Neuronal stem cell (in vitro differentiated cells): Measurements from ENCODE around the gene S1PR4.

Experiments used
- DNase-seq: peaks from one replicate; pipeline ENCODE4 v3.0.0-alpha.2; 2013; ENCODE audit warnings: low spot score
- H2AFZ ChIP-seq: one replicate; pipeline ENCODE4 v1.6.1; 2013; ENCODE audit warnings: mild to moderate bottlenecking, low read length, inconsistent platforms
- H2AK5ac ChIP-seq: 2 replicates; pipeline ENCODE4 v1.6.1; 2013; ENCODE audit warnings: low read depth, mild to moderate bottlenecking, inconsistent platforms, low read length, moderate library complexity, mixed read lengths
- H2BK120ac ChIP-seq: 2 replicates; pipeline ENCODE4 v1.6.1; 2013; ENCODE audit warnings: low read depth, mild to moderate bottlenecking, inconsistent platforms, low read length, moderate library complexity, mixed read lengths
- H2BK12ac ChIP-seq: one replicate; pipeline ENCODE4 v1.6.1; 2013; ENCODE audit warnings: low read length, inconsistent platforms
- H2BK15ac ChIP-seq: 2 replicates; pipeline ENCODE4 v1.6.1; 2013; ENCODE audit warnings: mild to moderate bottlenecking, low read length, inconsistent platforms, mixed read lengths
- H2BK5ac ChIP-seq: one replicate; pipeline ENCODE4 v1.6.1; 2013; ENCODE audit warnings: inconsistent platforms, mild to moderate bottlenecking, low read length, moderate library complexity
- H3K14ac ChIP-seq: one replicate; pipeline ENCODE4 v1.6.1; 2013; ENCODE audit warnings: low read length, inconsistent platforms
- H3K18ac ChIP-seq: 2 replicates; pipeline ENCODE4 v1.6.1; 2013; ENCODE audit warnings: low read length, inconsistent platforms
- H3K23ac ChIP-seq: 2 replicates; pipeline ENCODE4 v1.6.1; 2013; ENCODE audit warnings: low read depth, mild to moderate bottlenecking, mixed read lengths, low read length, inconsistent platforms; ENCODE audit not compliant: poor library complexity
- H3K27ac ChIP-seq: replicated peaks from 3 replicates; pipeline ENCODE4 v1.5.1; 2013; ENCODE audit warnings: low read length, inconsistent platforms
- H3K27me3 ChIP-seq, 3 experiments: 2 replicates each; pipeline ENCODE4 v1.6.1; 2013; ENCODE audit warnings: low read length in 3 of 3, mild to moderate bottlenecking in 2 of 3, inconsistent platforms in 1 of 3, low read depth in 1 of 3, mixed read lengths in 1 of 3, moderate library complexity in 1 of 3; ENCODE audit not compliant: control insufficient read depth in 3 of 3, insufficient read depth in 3 of 3
- H3K36me3 ChIP-seq, 2 donors: replicated peaks in 1 of 2; 2 replicates each; pipeline ENCODE4 v1.6.1; 2013; ENCODE audit warnings: low read length in 2 of 2; ENCODE audit not compliant: control insufficient read depth in 2 of 2, insufficient read depth in 2 of 2
- H3K4ac ChIP-seq: 2 replicates; pipeline ENCODE4 v1.6.1; 2013; ENCODE audit warnings: inconsistent platforms, mild to moderate bottlenecking, low read length, moderate library complexity
- H3K4me1 ChIP-seq, 2 donors: 1 replicate in 1 of 2; 2 replicates in 1 of 2; pipeline ENCODE4 v1.6.1; 2013; ENCODE audit warnings: low read length in 2 of 2, low read depth in 1 of 2; ENCODE audit not compliant: control insufficient read depth in 2 of 2, insufficient read depth in 1 of 2
- H3K4me2 ChIP-seq: one replicate; pipeline ENCODE4 v1.6.1; 2013; ENCODE audit warnings: mild to moderate bottlenecking, low read length, inconsistent platforms; ENCODE audit not compliant: insufficient read depth, poor library complexity, severe bottlenecking
- H3K4me3 ChIP-seq, 2 donors: 2 replicates each; pipeline ENCODE4 v1.5.1; 2013; ENCODE audit warnings: low read length in 2 of 2, mild to moderate bottlenecking in 2 of 2, inconsistent platforms in 1 of 2, moderate library complexity in 1 of 2
- H3K79me1 ChIP-seq: one replicate; pipeline ENCODE4 v1.6.1; 2013; ENCODE audit warnings: low read depth, mild to moderate bottlenecking, inconsistent platforms, low read length, moderate library complexity
- H3K9ac ChIP-seq: one replicate; pipeline ENCODE4 v1.6.1; 2013; ENCODE audit warnings: mild to moderate bottlenecking, low read depth, low read length, inconsistent platforms; ENCODE audit not compliant: poor library complexity
- H3K9me3 ChIP-seq, 2 donors: replicated peaks in 1 of 2; 2 replicates each; pipeline versions ENCODE3 to v1.6.1; 2013; ENCODE audit warnings: low read length in 2 of 2, mild to moderate bottlenecking in 2 of 2, inconsistent platforms in 1 of 2, low read depth in 1 of 2, mixed read lengths in 1 of 2, moderate library complexity in 1 of 2; ENCODE audit not compliant: control insufficient read depth in 2 of 2, insufficient read depth in 1 of 2
- H4K8ac ChIP-seq: one replicate; pipeline ENCODE4 v1.6.1; 2013; ENCODE audit warnings: low read depth, mild to moderate bottlenecking, inconsistent platforms, low read length, moderate library complexity
- H4K91ac ChIP-seq: one replicate; pipeline ENCODE4 v1.6.1; 2013; ENCODE audit warnings: low read length, low read depth, mild to moderate bottlenecking, inconsistent platforms; ENCODE audit not compliant: poor library complexity
- WGBS, 2 donors: extraction: QIAGEN DNeasy Blood & Tissue Kit; methylation state at CpG; one replicate each; pipeline ENCODE4 v1.1.7; 2013; ENCODE audit warnings: missing lambda C conversion rate in 2 of 2, mixed read lengths in 1 of 2; ENCODE audit not compliant: insufficient read length in 2 of 2, insufficient replicate concordance in 1 of 2; ENCODE audit errors: extremely low coverage in 2 of 2; 5-methylcytosine and 5-hydroxymethylcytosine counted together

S1PR4 gene

DNA sequence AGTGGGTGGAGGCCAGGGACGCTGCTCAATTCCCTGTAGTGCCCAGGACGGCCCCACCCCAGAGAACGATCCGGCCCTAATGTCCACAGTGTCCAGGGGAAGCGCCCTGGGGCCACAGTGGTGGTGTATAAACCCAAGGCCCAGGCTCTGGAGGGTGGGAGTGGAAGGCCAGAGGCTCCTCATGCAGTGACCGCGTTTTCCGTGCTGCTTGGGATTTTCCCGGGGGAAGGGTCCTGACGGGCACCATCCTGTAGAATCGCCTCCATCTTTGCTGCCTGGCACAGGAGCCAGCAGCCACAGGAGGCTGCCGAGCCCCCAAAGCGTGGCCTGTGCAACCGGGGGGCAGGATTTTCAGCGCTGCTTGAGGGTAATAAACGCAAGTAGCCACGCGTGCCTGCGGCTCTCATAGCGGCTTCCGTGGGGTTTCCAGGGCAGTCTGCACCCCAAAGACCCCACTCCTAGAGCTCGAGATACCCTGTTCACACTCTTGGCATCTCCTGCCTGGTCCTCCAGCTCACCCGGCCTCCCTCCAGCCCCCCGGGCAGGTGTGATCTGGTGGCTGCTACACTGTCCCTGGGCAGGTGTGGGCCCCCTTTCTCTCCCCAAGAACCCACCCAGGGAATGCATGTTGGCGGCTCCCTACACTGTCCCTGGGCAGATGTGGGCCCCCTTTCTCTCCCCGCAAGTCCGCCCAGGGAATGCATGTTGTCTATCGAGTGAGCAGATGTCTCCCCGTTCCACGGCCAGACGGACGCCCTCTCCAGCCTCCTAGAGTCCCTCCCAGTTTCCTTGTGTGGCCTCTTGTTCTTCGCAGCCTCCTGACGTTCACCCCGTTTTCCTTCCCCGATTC is 9.3 kb downstream of the S1PR4 start:
- Histone ChIP-seq H2BK12ac (no peak overlapping the region), H4K8ac (no peak overlapping the region), H3K4me2 (no peak overlapping the region), H3K23ac (no peak overlapping the region), H2BK15ac (no peak overlapping the region), H2AK5ac (no peak overlapping the region), H3K9ac (no peak overlapping the region), H3K14ac (no peak overlapping the region), H3K4me1 (peaks cover 6 to 12% of the 10 kb centered on the region in 2 donors), H2BK120ac (no peak overlapping the region), H3K27me3 (no peaks in the 10 kb centered on the region), H3K9me3 (no peaks in the 10 kb centered on the region), H3K18ac (no peak overlapping the region), H4K91ac (no peak overlapping the region), H3K79me1 (peaks cover 47% of the 10 kb centered on the region), H2AFZ (no peak overlapping the region), H3K4me3 (peak overlapping the region in 1 of 2 donors; percentile 75), H3K36me3 (peaks cover 6 to 11% of the 10 kb centered on the region in 2 donors), H3K4ac (peak overlapping the region; percentile 37), H2BK5ac (no peak overlapping the region), H3K27ac (no peak overlapping the region)
- WGBS, 2 donors = no CpG with 5 or more reads among the region's 36 CpGs
- no peak for DNase-seq

DNA sequence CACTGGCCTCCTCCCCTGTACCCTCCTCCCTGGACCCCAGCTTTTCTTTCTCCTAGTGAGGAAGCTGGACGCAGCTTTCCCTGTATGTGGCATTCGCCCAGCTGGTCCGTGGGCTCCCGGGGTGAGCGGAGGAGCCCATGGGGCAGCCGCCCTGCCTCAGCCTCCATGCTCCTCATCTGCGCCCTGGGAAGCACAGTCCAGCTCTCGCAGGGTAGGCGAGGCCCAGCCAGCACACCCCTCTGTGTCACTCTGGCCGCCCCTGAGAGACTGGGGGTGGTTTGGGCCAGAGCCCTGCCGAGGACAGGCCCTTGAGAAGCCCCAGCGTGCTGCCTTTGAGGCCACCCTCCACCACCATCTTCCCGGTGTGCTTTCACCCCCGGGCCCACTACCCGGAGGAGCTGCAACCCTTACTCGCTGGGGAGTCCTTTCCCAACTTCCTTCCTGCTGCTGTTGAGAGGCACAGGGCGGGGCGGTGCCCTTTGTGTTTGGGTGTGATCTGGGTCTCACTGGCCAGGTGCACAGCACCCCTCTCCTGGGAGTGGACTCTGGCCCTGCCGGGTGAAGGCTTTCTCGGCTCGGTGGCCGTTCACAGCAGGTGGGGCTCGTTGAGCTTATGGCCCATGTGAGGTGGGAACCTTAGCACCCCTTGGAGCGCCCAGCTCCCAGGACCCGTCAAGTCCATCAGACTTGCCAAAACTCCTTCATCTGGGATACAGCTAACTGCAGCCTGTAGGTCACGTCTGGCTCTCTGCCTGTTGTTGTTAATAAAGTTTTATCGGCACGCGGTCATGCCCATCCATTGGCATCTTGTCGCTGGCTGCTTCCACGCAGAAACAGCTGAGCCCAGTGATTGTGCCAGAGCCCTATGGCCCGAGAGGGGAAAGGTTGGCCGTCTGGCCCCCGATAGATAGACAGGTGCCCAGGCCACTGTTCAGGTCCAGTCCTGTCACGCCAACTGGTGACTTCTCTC is 10.3 kb downstream of the S1PR4 start:
- H3K14ac ChIP-seq = no peak overlapping the region
- no peak overlapping the region for H3K4me3 ChIP-seq
- no peak overlapping the region for H2BK120ac ChIP-seq
- H3K4ac ChIP-seq = no peak overlapping the region
- H2BK5ac ChIP-seq = no peak overlapping the region
- no peak overlapping the region for H4K91ac ChIP-seq
- no peak overlapping the region for H3K27ac ChIP-seq
- H3K36me3 ChIP-seq = peaks cover 8 to 19% of the 10 kb centered on the region in 2 donors
- H3K23ac ChIP-seq = no peak overlapping the region
- no peak overlapping the region for H2AFZ ChIP-seq
- no peak overlapping the region for H4K8ac ChIP-seq
- no peaks in the 10 kb centered on the region for H3K9me3 ChIP-seq
- H2BK15ac ChIP-seq = no peak overlapping the region
- H3K18ac ChIP-seq = no peak overlapping the region
- H3K79me1 ChIP-seq = peaks cover 47% of the 10 kb centered on the region
- H2BK12ac ChIP-seq = no peak overlapping the region
- no peak overlapping the region for H2AK5ac ChIP-seq
- H3K9ac ChIP-seq = no peak overlapping the region
- no peaks in the 10 kb centered on the region for H3K27me3 ChIP-seq
- H3K4me1 ChIP-seq = peaks cover 6 to 12% of the 10 kb centered on the region in 2 donors
- no CpG with 5 or more reads among the region's 35 CpGs for WGBS, 2 donors
- DNase-seq = no peak
- no peak overlapping the region for H3K4me2 ChIP-seq

DNA sequence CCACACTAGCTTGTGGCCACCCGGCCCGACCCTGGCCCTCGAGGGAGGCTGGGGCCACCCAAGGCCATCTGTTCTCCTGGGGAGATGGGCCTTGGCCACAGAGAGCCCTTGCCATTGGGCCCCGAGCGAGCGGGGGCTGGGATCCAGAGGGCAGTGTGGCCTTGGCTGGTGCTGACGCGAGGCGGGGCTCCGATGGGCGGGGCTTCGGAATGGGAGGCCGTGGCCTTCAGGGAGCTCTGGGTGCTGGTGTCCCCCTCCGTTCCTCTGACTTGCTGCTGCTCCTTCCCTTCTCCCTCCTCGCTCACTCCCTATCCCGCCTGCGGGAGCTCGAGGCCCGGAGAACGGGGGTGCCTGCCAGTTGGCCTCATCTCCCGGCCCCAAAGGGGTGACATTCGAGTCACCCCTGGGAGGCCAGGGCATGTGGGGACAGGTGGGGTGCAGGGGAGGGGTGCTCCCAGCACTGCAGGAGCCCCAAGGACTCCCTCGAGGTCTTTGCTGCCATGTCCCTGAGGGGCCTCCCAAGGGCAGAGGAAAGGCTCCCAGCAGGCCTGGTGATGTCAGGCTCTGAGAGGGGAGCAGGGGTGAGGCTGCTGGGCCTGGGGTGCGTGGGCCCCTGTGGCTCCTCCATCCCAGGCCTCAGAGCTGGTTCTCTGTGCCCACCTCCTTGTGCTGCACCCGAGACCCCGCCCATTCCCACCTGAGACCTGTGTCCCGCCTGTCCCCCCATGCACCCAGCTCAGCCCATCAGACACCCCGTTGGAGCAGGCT is 11.3 kb downstream of the S1PR4 start:
- peaks cover 6 to 11% of the 10 kb centered on the region in 2 donors for H3K4me1 ChIP-seq
- H2BK5ac ChIP-seq = peak overlapping the region; percentile 24
- H3K9ac ChIP-seq = no peak overlapping the region
- H3K4me3 ChIP-seq = no peak overlapping the region
- H3K27me3 ChIP-seq = no peaks in the 10 kb centered on the region
- WGBS, 2 donors = no CpG with 5 or more reads among the region's 28 CpGs
- H3K23ac ChIP-seq = no peak overlapping the region
- H3K4ac ChIP-seq = no peak overlapping the region
- no peak overlapping the region for H3K4me2 ChIP-seq
- no peak overlapping the region for H4K8ac ChIP-seq
- DNase-seq = no peak
- peaks cover 8 to 28% of the 10 kb centered on the region in 2 donors for H3K36me3 ChIP-seq
- H3K18ac ChIP-seq = peak overlapping the region; percentile 28
- H2AK5ac ChIP-seq = no peak overlapping the region
- H2BK15ac ChIP-seq = no peak overlapping the region
- H4K91ac ChIP-seq = no peak overlapping the region
- H2AFZ ChIP-seq = no peak overlapping the region
- peak overlapping the region; percentile 89 for H3K14ac ChIP-seq
- H3K9me3 ChIP-seq = no peaks in the 10 kb centered on the region
- H3K79me1 ChIP-seq = peaks cover 49% of the 10 kb centered on the region
- H3K27ac ChIP-seq = no peak overlapping the region
- H2BK12ac ChIP-seq = peak overlapping the region; percentile 58
- H2BK120ac ChIP-seq = no peak overlapping the region
